NCI-H1417 (cell line): ENCODE data around the gene UTS2.

Experiments used
- DNase-seq, 3 experiments: peaks; one replicate each; lab custom pipeline; 2025; lab: John Stamatoyannopoulos, UW

The UTS2 gene

DNA sequence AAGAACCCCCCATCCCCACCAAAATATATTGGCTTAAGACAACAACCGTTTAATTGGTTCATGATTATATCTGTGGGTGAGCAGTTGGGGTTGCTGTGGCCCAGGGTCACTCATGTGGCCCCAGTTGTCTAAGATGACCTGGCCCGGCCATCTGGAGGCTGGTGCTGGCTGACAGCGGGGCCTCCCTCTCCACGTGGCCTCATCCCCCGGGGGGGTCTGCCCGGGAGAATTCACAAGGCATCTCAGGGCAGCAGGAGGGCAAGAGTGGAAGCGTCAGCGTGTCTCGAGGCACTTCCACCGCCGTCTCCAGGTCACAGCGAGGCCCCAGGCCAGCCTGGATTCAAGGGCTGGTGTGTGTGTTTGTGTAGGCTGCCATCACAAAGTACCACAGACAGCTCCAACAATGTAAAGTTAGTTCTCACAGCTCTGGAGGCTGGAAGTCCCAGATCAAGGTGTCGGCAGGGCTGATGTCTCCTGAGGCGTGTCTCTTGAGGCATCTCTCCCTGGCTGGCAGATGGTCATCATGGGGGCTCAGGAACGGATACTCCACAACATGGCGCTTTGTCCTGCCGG lies 11.0 kb upstream of the UTS2 start:
- DNase-seq = no peak

DNA sequence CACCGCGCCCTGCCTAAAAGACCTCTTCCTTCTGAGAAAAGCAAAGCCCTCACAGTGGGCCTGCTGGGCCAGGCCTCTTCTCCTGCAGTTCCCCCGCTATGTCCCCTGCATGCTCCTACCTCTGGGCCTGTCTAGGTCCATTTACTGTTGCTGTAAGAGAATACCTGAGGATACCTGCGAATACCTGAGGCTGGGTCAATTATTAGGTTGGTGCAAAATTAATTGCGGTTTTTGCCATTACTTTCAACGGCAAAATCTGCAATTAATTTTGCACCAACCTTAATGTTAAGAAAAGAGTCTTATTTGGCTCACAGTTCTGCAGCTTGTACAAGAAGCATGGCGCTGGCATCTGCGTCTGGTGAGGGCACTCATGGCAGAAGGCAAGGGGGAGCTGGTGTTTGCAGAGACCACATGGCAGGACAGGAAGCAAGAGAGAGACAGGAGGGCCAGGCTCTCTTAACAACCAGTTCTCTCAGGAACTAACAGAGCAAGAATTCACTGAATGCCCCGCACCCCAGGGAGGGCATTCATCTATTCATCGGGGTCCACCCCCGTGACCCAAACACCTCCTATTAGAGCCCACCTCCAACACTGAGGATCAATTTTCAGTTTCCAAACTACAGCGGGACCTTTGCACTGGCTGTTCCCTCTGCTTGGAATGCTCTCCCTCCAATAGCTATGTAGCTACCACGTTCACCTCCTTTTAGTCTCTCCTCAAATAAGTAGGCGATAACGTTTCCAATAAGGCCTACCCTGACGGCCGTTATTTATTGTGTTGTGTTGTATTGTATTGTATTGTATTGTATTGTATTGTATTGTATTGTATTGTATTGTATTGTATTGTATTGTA lies 9.6 kb upstream of the UTS2 start:
- no peak for DNase-seq

DNA sequence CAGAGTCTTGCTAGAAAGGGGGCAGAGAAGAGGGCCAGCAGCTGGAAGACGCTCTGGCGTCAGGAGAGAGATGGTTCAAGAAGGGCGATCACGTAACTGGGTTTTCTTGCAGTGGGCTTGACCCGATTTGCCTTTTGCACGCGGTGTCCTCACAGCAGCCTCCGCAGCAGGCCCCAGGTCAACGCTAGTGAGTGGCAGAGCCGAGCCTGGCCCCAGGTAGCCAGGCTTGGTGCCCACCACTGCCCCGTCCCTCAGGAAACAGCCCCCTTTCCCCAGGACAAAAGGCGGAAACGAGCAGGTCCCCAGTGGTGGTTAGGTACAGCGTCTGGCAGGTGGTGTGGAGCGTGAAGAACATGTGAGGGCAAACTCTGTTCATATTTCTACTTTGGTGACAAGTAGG lies 8.6 kb upstream of the UTS2 start:
- no peak for DNase-seq

DNA sequence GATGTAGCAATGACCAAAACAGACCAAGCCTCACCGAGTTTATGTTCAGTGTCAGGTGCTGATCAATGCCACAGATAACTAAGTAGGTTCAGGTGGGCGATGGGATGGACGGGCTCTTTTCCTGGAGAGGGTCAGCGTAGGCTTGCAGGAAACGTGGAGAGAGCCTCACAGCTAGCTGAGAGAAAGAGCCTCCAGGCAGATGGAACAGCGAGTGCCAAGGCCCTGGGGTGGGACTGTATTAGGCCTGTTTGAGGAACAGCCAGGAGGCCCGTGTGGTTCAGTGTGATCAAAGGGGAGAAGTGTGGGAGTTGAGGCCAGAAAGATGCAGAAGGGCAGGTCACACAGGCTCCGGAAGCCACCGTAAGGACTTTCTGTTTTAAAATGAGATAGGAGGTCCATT lies 7.3 kb upstream of the UTS2 start:
- no peak for DNase-seq

DNA sequence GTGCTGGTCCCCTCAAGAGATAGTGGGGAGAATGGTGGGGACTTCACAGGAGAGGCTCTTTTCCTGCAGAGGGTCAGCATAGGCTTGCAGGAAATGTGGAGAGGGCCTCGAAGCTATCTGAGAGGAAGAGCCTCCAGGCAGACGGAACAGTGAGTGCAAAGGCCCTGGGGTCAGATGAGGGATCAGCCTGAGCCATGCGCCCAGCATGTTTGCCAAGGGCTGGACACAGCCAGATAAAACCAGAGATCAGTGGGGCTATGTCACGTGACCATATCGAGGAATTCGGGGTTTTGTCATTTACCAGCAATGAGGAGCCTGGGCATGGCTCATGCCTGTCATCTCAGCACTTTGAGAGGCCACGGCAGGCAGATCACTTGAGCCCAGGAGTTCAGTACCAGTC lies 6.5 kb upstream of the UTS2 start:
- no peak for DNase-seq

DNA sequence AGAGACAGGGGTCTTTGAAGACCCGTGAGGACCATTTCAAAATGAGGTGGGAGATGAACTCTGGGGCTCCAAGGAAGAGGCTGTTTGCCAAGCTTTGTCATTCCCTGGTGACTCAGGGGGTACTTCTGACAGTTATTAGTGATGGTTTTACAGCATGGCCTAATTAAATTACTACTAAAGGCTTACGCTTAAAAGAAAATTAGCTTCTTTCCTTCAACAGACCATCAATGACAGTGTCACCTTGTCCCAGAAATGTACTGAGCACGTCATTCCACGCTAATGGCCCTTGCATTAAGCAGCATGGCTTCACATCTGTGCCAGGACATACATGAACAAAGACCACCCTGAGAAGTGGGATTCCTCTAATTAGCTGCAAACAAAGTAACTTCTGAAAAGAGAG lies 5.1 kb upstream of the UTS2 start:
- DNase-seq = no peak

DNA sequence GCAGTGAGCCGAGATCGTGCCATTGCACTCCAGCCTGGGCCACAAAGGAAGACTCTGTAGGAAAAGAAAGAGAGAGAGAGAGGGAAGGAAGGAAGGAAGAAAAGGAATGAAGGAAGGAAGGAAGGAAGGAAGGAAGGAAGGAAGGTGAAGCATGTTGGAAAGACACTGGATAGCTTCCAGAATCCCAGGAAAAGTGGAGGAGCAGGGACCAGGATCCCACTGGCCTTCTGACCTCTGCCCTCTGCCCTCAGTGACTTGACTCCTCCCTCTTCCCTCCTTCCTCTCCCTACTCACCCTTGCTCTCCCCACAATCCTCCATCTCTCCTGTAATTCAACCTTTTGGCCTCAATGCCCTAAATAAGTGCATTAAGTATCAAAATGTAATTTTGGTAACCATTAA lies 4.1 kb upstream of the UTS2 start:
- DNase-seq = no peak

DNA sequence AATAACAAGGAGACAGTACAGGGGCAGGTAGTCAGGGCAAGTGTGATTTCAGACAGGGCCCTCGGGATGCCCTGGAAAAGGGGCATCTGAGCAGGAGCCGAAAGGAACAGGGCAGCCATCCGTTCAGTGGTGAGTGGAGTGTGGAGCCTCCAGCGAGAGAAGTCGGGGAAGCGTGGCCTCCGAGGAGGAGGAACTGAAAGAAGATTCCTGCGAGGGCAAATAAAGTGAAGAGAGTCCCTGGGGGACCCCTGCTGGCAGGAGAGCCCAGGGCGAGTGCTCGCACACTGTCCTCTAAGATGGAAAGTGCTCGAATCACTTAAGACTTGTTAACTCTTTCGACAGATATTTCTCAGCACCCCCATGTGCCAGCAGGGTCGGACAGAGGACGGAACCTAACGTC lies 3.5 kb upstream of the UTS2 start:
- DNase-seq = no peak

DNA sequence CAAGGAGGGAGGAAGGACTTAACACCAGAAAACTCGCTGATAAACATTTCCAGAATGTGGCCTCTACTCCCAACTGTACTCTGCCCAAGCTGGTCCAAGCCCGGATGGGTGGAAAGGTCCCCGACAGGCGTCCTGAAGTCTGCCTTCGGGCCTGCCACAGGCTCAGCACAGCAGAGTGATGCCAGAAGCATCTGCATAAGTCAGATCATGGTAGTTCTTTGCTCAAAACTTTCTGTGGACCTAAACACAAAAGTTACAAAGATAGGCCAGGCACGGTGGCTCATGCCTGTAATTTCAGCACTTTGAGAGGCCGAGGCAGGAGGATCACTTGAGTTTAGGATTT lies 790 bp upstream of the UTS2 start:
- DNase-seq = no peak

DNA sequence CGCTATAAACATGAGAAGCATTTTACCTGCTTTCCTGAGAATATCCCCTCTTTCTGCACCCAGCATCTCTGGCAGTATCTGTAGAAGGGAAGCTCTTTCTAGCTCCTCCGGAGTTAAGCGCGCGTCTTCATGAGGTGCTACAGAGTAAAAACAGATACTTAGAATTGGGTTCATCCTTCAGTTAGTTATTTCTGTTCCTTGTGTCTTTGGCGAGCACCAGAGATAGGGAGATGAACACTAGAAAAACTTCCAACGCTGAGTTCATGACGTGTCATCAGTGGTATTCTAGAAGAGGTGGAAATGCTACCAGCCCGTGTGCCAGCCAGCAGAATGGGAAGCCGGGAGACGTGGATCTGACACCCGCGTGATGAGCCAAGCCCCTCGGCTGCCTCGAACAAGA lies 2.1 kb downstream of the UTS2 start:
- DNase-seq = no peak

DNA sequence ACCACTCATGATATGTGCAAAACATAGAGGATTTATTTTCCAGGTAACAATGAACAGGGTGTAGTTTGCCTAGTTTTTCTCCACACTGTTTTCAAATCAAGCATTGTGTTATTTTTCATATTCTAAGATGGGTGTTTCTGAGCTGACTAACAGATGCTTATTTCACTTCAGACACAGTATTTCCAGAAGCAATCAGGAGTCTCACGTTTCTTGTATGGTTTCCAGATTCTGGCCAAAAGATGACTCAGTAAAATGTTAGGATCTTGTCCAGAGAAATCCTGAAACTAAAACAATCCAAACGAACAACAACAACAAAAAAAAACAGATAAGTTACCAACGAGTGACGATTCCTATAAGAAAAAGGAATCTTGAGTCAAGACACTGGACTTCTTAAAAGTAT lies 5.3 kb downstream of the UTS2 start:
- no peak for DNase-seq

DNA sequence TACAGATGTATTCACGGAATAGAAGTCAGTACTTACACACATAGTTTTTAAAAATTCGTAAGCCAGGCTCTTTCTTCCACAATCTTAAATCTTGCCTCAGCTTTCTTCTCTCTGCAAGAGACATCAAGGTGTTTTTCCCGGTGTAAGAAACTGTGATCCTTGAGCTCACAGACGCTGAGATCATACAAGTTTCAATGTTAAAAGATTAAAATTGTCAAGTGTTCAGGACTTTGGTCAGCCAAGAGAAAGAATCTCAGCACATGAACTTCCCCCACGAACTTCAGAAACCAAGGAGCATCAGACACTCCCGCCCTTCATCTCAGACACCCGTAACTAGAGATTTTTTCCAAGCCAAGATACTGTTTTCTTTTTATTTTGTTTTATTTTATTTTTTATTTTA lies 6.2 kb downstream of the UTS2 start:
- DNase-seq = no peak

DNA sequence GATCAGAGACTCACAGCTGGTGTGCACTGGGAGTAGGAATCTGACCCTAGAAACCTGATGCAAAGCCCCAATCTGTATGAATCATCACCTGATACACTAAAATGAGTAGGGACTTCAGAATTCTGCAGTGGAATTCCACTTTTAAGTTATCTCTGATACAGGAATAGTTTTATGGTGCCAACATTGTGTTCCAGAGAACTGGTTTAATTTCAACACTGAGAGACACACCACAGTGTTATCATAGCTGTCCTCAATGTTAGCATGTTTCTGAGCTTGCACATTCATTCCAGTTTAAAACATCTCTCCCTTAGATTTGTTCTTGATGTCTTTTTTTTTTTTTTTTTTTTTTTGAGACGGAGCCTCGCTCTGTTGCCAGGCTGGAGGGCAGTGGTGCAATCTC lies 7.1 kb downstream of the UTS2 start:
- no peak for DNase-seq

DNA sequence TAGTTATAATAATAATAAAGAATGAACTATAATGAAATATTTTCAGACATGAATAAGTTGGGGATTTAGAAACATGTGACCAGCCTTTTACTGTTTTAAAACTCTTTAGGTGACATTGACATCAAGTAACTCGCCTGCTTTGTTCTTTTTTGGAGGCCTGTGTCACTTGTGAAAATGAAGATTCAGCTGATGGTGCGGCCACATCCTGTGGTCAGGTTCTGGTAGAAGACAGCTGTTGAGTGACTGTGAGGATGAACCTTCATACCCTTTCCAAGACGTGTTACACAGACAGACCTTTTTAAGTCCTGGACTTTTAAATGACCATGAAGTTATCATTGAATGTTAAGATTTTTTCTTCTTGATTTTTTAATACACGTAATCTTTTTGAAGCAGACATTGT lies 10.3 kb downstream of the UTS2 start:
- DNase-seq = no peak

DNA sequence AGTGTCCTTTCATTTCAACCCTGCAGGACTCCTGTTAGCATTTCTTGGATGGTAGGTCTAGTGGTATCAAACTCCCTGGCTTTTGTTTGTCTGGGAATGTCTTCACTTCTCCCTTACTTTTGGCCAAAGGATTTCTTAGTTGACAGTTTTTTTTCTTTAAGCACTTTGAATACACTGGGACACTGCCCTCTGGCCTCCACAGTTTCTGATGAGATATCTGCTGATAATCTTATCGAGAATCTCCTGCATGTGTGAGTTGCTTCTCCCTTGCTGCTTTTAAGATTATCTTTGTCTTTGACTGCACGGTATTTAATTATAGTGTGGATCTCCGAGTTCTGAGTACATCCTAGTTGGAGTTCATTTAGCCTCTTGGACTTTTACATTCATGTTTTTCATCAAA lies 13.3 kb downstream of the UTS2 start:
- DNase-seq = no peak

DNA sequence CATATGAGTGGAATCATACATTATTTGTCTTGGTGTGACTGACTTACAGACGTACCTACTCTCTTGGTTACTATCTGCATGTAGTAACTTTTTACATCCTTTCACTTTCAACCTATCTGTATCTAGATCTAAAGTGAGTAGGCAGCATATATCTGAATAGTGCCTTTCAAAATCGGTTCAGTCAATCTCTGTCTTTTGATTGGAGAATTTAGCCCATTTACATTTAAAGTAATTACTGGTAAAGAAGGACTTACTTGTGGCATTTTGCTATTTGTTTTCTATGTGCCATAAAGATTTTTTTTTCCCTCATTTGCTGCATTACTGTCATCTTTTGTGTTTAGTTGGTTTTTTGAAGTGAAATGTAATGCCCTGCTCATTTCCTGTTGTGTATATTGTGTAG lies 14.2 kb downstream of the UTS2 start:
- no peak for DNase-seq

DNA sequence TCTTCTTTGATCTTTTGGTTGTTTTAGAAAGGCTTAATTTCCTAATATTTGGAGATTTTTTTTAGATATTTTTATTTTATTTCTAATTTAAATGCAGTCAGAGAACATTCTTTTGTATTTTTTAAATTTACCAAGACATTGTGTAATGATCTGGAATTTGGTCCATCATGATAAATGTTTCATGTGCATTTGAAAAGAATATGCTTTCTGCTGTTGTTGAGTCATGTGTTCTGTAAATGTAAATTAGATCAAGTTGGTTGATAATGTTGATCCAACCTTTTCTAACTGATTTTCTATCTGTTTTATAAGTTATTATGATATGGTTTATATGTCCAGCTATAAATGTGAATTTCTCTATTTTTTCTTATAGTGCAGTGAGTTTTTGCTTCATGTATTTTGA lies 19.8 kb downstream of the UTS2 start:
- DNase-seq = no peak

DNA sequence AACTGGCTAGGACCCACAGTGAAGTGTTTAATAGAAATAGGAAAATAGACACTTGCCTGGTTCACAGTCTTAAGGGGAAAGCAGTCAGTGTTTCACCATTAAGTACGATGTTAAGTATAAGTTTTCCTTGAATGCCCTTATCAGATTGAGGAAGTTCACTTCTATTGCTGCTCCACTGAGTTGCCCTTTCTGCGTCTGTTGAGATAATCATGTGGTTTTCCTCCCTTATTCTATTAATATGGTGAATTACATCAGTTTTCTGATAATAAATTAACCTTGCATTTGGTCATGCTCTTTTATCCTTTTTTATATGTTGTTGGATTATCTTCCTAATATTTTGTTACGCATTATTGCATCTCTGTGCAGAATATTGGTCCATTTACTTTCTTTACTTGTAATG lies 21.4 kb downstream of the UTS2 start:
- DNase-seq = no peak

DNA sequence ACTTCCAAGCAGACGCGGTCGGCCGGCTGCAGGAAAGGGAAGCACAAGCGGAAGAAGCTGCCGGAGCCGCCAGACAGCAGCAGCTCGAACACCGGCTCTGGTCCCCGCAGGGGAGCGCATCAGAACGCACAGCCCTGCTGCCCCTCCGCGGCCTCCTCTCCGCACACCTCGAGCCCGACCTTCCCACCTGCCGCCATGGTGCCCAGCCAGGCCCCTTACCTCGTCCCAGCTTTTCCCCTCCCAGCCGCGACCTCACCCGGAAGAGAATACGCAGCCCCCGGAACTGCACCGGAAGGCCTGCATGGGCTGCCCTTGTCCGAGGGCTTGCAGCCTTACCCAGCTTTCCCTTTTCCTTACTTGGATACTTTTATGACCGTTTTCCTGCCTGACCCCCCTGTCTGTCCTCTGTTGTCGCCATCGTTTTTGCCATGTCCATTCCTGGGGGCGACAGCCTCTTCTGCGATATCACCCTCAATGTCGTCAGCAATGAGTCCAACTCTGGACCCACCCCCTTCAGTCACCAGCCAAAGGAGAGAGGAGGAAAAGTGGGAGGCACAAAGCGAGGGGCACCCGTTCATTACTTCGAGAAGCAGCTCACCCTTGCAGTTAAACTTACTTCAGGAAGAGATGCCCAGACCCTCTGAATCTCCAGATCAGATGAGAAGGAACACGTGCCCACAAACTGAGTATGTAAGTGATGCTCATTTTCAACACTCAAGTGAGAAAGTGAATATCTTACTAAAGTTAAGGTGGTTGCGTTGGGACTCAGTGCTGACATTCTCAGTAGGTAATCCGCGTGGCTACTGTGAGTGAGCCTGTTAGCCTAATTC lies 25.5 kb downstream of the UTS2 start:
- no peak for DNase-seq

DNA sequence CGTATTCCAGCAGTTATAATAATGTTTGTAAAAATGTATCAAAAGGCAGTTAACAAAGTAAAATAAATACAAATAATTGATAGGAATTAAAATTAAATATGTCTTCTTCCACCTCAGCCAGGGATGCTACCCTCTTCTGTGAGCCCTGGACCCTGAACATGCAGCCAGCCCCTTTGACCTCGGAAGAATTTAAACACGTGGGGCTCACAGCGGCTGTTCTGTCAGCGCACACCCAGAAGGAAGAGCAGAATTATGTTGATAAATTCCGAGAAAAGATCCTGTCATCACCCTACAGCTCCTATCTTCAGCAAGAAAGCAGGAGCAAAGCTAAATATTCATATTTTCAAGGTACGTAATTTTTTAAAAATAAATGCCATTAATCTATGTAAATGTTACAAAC lies 26.5 kb downstream of the UTS2 start:
- no peak for DNase-seq

DNA sequence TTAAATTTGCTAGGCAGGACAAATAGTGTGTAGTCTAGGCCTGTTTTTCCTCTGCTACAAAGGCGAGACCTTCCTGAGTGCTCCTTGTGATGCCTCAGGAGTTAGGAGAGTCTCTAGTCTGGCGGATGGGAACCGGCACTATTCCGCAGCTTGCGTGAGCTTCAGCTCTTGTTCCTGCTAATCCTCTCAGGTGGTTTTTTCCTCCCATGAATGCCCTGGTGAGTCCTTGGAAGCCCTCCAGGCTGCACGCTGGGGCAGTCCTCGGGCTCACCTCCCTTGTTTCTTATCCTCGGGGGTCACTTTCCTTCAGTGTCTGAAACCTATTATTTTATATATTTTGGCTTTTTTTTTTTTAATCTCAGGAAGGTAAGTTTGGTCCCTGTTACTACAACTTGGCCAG lies 28.2 kb downstream of the UTS2 start:
- no peak for DNase-seq

DNA sequence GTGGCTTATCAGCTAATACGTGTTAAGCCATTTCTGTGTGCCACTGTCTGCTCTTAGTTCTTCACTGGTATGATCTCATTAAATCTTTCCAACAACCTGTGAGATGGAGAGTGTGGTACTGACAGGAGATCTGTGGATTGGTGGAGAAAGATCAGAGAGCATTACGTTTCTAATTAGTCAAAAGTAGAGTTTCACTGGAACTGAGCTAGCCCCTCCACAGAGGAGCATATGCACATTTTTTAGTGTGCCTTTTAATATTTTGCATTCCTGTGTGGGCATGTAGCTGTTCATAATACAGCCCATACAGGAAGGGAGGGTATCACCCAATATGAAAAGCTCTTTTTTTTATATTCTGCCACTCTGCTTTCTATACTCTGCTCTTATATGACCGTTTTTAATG lies 31.6 kb downstream of the UTS2 start:
- DNase-seq = no peak

DNA sequence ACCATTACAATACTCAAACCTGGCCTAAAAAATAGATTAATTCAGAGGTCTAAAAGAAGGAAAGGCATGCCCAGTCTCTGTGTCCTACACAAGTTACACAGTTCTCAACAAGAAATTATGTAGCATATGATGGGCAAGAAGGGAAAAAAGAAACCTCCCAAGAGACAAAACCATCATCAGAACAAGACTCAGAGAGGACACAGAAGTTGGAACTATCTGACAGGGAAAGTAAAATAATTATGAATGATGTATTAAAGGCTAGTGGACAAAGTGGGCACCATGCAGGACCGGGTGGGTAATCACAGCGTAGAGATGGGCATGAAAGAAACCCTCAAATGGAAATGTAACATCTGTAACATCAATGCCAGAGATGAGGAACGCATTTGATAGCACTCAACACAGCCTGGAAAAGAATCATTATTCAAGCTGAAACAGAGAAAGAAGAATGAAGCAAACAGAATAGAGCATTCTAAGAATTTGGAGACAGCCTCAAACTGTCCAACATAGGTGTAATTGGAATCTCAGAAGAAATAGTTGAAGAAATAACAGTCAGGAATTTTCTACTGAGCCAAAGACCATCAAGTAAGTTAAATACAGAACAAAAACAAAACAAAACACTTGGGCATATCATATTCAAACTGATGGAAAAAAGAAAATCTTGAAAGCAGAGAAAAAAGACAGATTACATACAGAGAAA lies 39.0 kb downstream of the UTS2 start:
- no peak for DNase-seq
